IPS-20b (cell line): ENCODE measurements around the gene ARID1B.
A peak's percentile ranks its signal among the peaks of the same experiment; 100 is the strongest.

Experiments
- H3K27ac ChIP-seq: one replicate; pipeline ENCODE4 v1.5.1; 2013; ENCODE audit warnings: low read length
- H3K27me3 ChIP-seq: 2 replicates; pipeline ENCODE4 v1.6.1; 2013; ENCODE audit warnings: mild to moderate bottlenecking, low read length, inconsistent platforms; ENCODE audit not compliant: insufficient read depth
- H3K36me3 ChIP-seq: 2 replicates; pipeline ENCODE4 v1.6.1; 2013; ENCODE audit warnings: low read depth, mild to moderate bottlenecking, inconsistent platforms, low read length, moderate library complexity; ENCODE audit not compliant: insufficient read depth
- H3K4me1 ChIP-seq: 2 replicates; pipeline ENCODE4 v1.6.1; 2013; ENCODE audit warnings: mild to moderate bottlenecking, control low read depth, inconsistent platforms, low read length, moderate library complexity; ENCODE audit not compliant: insufficient read depth
- H3K4me3 ChIP-seq: 2 replicates; pipeline ENCODE4 v1.5.1; 2013; ENCODE audit warnings: mild to moderate bottlenecking, low read length, inconsistent platforms
- H3K9ac ChIP-seq: 2 replicates; pipeline ENCODE4 v1.6.1; 2013; ENCODE audit warnings: low read depth, mild to moderate bottlenecking, inconsistent platforms, low read length, moderate library complexity
- H3K9me3 ChIP-seq: 2 replicates; pipeline ENCODE4 v1.6.1; 2013; ENCODE audit warnings: mild to moderate bottlenecking, low read depth, low read length, inconsistent platforms; ENCODE audit not compliant: insufficient read depth

The ARID1B gene

DNA sequence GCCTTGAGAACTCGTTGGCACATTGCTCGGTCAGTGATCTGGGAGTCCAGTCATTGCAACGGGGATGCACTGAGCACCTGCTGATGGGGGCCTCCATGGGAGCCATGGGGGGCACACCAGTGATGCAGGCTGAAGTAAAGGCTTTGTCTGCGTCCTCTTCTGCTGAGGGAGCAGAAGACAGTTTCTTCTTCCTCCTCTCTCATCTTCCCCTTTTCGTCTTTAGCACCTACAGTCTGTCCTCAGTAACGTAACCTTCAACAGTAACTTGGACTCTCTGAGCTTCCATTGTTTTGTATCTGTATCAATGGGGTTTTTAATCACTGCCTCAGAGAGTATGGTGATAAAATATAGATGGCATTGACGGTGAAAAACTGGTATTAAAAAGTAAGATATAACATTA, 306.2 kb downstream of the ARID1B start:
- H3K27ac ChIP-seq = no peak overlapping the region

DNA sequence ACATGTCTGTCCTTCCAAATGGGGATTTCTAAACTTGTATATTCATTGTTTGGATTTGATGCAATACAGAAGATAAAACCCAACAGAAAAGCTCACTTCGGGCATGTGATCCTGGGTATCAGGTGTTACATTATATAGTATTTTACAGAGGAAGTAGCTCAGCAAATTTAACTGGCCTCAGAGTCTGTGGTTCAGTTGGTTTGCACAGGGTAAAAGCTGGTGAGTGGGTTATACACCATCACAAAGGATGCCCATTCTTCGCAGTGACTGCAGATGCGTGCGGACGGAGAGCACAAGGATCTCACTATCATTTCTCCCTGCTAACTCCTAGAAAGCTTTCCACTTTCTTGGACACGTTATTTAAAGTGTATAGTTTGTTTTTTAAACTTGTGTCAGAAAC, 309.5 kb downstream of the ARID1B start:
- peaks cover 36% of the 10 kb centered on the region for H3K4me1 ChIP-seq
- no peak overlapping the region for H3K9ac ChIP-seq
- no peaks in the 10 kb centered on the region for H3K27me3 ChIP-seq
- no peaks in the 10 kb centered on the region for H3K9me3 ChIP-seq
- no peak overlapping the region for H3K4me3 ChIP-seq
- H3K36me3 ChIP-seq = peaks cover 17% of the 10 kb centered on the region; the same call in 1 of the 2 replicates
- H3K27ac ChIP-seq = no peak overlapping the region

More for the DNA sequence above, 306.2 kb downstream of the ARID1B start:
- Histone ChIP-seq H3K4me1 (peaks cover 13% of the 10 kb centered on the region; the same call in 1 of the 2 replicates), H3K4me3 (no peak overlapping the region), H3K9me3 (no peaks in the 10 kb centered on the region), H3K27me3 (no peaks in the 10 kb centered on the region), H3K36me3 (peaks cover 17% of the 10 kb centered on the region; the same call in 1 of the 2 replicates), H3K9ac (no peak overlapping the region)

DNA sequence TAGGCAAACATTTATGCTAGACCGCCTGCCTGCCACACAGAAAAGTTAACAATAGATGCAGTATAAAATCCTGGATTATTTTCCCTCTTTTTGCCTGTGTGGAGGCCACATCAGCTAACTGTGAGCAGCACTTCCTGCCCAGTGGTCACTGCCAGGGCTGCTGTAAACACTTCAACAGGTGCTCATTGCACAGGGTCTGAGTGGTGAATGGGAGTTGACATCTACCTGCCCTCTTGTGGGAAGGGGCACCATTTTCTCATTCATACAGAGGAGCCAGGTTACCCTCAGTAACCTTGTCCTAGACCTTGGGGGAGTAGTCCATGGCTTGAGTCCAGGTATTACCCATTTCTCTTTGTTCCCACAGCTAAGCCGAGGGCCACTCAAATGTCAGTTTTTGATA, 310.8 kb downstream of the ARID1B start:
- Histone ChIP-seq H3K9ac (no peak overlapping the region), H3K9me3 (no peaks in the 10 kb centered on the region), H3K27ac (no peak overlapping the region), H3K4me3 (no peak overlapping the region), H3K36me3 (peaks cover 17% of the 10 kb centered on the region; the same call in 1 of the 2 replicates), H3K4me1 (peaks cover 38% of the 10 kb centered on the region), H3K27me3 (no peaks in the 10 kb centered on the region)

DNA sequence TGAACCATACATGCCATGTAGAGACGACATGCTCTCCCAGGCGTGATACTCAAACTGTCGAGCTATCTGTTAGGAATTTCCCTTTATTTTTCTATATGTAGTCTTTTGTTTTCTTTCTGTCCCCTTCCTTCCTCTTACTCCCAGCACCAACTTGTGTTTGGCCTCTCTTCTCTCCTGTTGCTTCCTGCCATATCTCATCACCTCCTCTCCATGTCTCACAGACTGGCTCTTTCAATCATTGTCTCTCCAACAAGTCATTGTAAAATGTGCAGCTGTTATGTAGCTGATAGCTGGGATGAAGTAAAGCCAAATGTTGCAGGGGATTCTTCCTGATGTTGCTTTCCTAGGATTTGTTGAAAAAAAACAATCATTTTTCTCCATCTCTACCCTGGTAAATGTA, 311.7 kb downstream of the ARID1B start:
- Histone ChIP-seq H3K4me1 (peaks cover 38% of the 10 kb centered on the region), H3K4me3 (peak overlapping the region; percentile 3; the same call in 1 of the 2 replicates), H3K36me3 (peaks cover 17% of the 10 kb centered on the region; the same call in 1 of the 2 replicates), H3K9ac (no peak overlapping the region; the same call in 1 of the 2 replicates), H3K27me3 (no peaks in the 10 kb centered on the region), H3K9me3 (no peaks in the 10 kb centered on the region), H3K27ac (peak overlapping the region; percentile 35)

DNA sequence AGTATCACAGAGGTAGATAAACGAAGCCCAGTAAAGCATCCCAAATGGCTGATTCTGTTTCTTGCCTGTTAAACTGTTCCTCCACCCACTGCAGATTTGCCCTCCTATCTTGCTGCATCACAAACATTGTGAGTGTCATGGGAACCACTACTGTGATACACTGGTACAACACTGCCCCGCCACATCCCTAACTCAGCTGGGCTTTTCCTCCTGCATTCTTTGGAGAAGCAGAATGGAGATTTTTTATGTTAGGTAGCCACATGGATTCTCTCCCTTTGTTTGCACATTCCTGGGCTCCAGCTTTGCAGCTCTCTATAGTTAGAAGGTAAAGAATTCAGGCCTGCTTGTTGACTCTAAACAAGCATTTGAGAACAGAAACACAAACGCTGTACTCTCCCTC, 312.1 kb downstream of the ARID1B start:
- peak overlapping the region; percentile 35 for H3K27ac ChIP-seq
- peak overlapping the region; percentile 33 for H3K4me3 ChIP-seq
- H3K27me3 ChIP-seq = no peaks in the 10 kb centered on the region
- H3K9ac ChIP-seq = peak overlapping the region; percentile 41; the same call in 1 of the 2 replicates
- H3K9me3 ChIP-seq = no peaks in the 10 kb centered on the region
- H3K4me1 ChIP-seq = peaks cover 38% of the 10 kb centered on the region
- H3K36me3 ChIP-seq = peaks cover 17% of the 10 kb centered on the region; the same call in 1 of the 2 replicates

DNA sequence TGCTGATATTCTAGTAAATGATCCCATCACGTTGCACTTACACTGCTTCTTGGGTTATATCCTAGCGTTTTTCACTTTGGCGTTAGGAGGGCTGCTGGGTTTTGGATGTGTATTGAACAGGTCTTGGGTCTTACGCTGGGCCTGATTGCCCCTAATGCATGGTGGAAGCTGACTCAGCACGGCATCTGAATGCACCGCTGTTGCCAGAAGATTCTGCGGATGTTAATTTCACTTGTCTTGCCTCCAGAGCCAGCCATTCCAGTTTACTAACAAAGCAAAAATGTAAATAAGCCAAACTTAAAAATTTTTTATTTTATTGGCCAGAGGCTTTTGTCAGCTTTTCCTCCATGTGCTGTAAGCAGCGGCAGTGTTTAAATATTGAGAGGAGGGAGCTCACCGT, 312.7 kb downstream of the ARID1B start:
- Histone ChIP-seq H3K9ac (peak overlapping the region; percentile 41; the same call in 1 of the 2 replicates), H3K4me3 (peak overlapping the region; percentile 33; the same call in 1 of the 2 replicates), H3K36me3 (peaks cover 12% of the 10 kb centered on the region; the same call in 1 of the 2 replicates), H3K27me3 (no peaks in the 10 kb centered on the region), H3K27ac (no peak overlapping the region), H3K4me1 (peaks cover 38% of the 10 kb centered on the region), H3K9me3 (no peaks in the 10 kb centered on the region)

DNA sequence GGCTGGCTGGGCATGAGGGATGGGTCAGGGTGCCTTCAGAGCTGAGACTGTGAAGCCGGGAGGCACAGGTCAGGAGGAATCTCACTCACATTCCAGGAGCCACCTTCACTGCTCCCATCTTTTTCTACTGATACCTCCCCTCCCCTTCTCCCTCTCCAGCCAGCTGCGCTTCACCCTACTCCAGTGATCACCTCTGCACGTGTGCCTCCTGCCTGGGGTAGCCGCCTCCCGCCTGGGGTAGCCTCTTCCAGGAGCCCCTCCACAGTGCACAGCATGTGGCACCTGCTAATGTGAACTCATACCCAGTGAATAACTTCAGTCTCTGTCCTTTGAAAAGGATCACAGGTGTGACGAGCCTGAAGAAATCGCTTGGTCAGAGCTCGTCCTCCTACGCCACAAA, 313.6 kb downstream of the ARID1B start:
- H3K27ac ChIP-seq = no peak overlapping the region
- no peaks in the 10 kb centered on the region for H3K27me3 ChIP-seq
- peak overlapping the region; percentile 8; the same call in 1 of the 2 replicates for H3K4me3 ChIP-seq
- peak overlapping the region; percentile 12; the same call in 1 of the 2 replicates for H3K9ac ChIP-seq
- no peaks in the 10 kb centered on the region for H3K9me3 ChIP-seq
- H3K4me1 ChIP-seq = peaks cover 41% of the 10 kb centered on the region
- 0 out of 2 replicates have a peak, but pooled peaks cover 5% of the 10 kb centered on the region for H3K36me3 ChIP-seq

DNA sequence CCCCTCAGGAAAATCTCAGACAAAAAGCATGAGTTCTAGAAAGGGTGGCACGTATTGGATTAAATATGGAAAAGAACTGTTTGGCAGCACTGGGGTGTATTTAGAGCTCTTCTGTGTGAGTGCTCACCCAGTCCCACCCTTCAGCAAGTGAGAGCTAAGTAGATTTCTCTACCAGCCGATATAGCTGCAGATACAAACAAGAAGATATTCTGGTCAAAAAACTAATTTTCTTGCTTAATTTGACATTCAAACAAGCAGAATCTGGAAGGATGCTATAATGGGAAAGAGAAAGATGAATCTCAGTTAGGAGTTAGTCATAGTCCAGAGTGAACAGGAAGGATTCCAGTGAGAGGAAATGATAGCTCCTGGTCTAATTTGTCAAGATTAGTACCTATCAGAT, 314.1 kb downstream of the ARID1B start:
- Histone ChIP-seq H3K4me1 (peaks cover 41% of the 10 kb centered on the region), H3K27ac (no peak overlapping the region), H3K36me3 (0 out of 2 replicates have a peak, but pooled peaks cover 5% of the 10 kb centered on the region), H3K4me3 (no peak overlapping the region; the same call in 1 of the 2 replicates), H3K9me3 (no peaks in the 10 kb centered on the region), H3K27me3 (no peaks in the 10 kb centered on the region), H3K9ac (peak overlapping the region; percentile 12; the same call in 1 of the 2 replicates)

DNA sequence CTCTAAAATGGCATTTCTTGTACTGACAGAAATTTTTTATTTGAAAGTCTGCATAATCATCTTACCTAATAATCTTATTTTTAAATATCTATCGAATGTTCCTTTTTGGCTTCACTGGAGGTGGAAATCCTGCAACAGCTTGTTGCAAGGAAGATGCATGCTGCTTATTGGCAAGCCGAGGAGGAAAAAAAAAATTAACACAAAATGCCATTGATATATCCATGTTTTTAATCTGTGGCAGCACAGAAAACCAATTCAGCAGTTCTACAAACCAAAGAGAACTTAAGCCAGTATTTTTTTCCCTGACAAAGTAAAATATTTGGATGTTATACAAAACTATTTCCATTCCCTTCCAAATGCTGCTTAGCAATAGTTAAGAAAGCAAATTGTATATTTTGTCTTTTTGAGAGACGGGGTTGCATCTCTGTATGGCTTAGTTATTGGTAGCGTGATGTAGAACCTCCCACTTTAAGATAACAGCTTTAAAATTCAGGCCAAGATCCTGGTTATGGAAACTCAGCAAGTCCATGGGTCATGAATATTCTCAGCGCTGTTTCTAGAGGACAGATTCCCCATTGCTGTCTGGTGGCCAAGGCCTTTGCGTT, 314.8 kb downstream of the ARID1B start:
- Histone ChIP-seq H3K27ac (no peak overlapping the region), H3K27me3 (no peaks in the 10 kb centered on the region), H3K9ac (no peak overlapping the region), H3K9me3 (no peaks in the 10 kb centered on the region), H3K4me3 (no peak overlapping the region), H3K36me3 (0 out of 2 replicates have a peak, but pooled peaks cover under 1% of the 10 kb centered on the region), H3K4me1 (peaks cover 41% of the 10 kb centered on the region)

DNA sequence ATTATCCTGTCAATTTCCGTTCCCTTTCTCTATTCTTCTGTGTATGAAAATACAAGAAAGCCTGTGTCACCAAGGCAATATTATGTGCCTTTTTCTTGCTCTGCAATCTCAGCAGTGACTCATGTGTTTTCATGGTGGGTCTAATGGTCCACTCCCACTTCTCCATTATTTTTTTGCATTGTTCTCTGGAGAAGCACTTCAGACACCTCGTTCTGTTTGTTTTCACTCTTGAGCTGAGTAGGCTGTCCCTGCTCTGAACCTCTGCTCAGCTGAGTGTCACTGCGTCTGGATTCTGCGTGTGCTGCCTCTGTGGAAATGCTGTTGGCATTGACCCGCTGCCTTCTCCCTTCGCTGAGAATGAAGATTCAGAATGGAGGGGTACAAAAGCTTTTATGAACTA, 315.6 kb downstream of the ARID1B start:
- Histone ChIP-seq H3K4me1 (peaks cover 44% of the 10 kb centered on the region), H3K9ac (no peak overlapping the region), H3K9me3 (no peaks in the 10 kb centered on the region), H3K27ac (no peak overlapping the region), H3K36me3 (0 out of 2 replicates have a peak, but pooled peaks cover 4% of the 10 kb centered on the region), H3K4me3 (no peak overlapping the region), H3K27me3 (no peaks in the 10 kb centered on the region)

DNA sequence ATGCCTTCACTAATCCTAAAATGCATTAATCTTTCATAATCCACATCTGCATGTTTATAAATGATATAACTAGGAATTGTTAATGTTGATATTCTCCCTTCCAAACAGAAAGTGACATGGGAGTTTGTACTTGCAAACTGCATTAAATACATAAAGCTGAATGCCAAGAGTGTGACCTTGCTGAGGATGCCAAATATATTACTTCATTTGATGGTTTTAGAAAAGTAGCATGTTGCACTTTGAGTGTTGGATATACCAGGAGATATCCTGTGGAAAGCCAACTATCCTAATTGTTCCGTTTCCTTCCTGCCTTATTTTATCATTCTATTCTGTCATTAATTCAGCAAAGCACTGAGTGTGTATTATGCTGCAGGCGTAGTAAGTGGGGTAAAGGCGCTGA, 316.4 kb downstream of the ARID1B start:
- no peaks in the 10 kb centered on the region for H3K9me3 ChIP-seq
- peaks cover 38% of the 10 kb centered on the region for H3K4me1 ChIP-seq
- no peak overlapping the region for H3K9ac ChIP-seq
- no peak overlapping the region for H3K27ac ChIP-seq
- no peaks in the 10 kb centered on the region for H3K27me3 ChIP-seq
- H3K4me3 ChIP-seq = no peak overlapping the region
- H3K36me3 ChIP-seq = peaks cover 4% of the 10 kb centered on the region; the same call in 1 of the 2 replicates

DNA sequence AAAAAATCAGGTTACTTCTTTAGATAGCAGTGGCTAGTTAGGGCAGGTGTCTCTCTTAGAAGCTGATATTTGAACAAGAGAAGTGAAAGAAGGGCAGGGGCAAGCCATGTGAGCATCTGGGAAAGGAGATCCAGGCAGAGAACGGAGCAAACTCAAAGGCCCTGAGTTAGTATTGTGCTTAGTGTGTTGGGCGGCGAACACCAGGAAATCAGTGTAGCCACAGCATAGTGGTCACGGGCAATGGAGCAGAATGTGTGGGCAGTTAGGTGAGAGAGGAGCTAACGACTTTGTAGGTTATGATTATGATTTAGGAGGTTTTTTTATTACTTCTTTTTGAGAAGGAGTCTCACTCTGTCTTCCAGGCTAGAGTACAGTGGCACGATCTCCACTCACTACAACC, 316.9 kb downstream of the ARID1B start:
- Histone ChIP-seq H3K9ac (no peak overlapping the region), H3K9me3 (no peaks in the 10 kb centered on the region), H3K4me3 (no peak overlapping the region), H3K27ac (no peak overlapping the region), H3K4me1 (peaks cover 33% of the 10 kb centered on the region), H3K27me3 (no peaks in the 10 kb centered on the region), H3K36me3 (peaks cover 4% of the 10 kb centered on the region; the same call in 1 of the 2 replicates)
